GM10248 (cell line): Measurements from ENCODE around the gene CLCNKA.

ENCODE experiments used
- CTCF ChIA-PET: fragments of 300-600 bp; sonication (Branson Sonifier 250); formaldehyde crosslinking; extraction: SDS; loops from one replicate; lab custom pipeline; 2021; ENCODE audit warnings: antibody characterized with exemption; lab: Yijun Ruan, JAX
- POLR2A ChIA-PET: fragments of 350-650 bp; sonication (Branson Sonifier 250); formaldehyde crosslinking; extraction: SDS; loops from one replicate; lab custom pipeline; 2020; ENCODE audit warnings: antibody characterized with exemption; lab: Yijun Ruan, JAX
- DNase-seq: peaks from one replicate; pipeline ENCODE4 v3.0.0; 2012; ENCODE audit errors: extremely low spot score
- TF ChIP-seq, protein P1 (sequence below): IDR thresholded peaks from 2 replicates; pipeline ENCODE4 v1.5.1; 2012; ENCODE audit warnings: mild to moderate bottlenecking, low read depth; ENCODE audit errors: extremely low read depth, missing control alignments, control extremely low read depth

The CLCNKA gene

GRCh38 chr1:16066245-16066644 is 44.4 kb downstream of the CLCNKA start:
- DNase-seq: no peak
- POLR2A ChIA-PET: no interaction called here
- TF ChIP-seq, protein P1, sequence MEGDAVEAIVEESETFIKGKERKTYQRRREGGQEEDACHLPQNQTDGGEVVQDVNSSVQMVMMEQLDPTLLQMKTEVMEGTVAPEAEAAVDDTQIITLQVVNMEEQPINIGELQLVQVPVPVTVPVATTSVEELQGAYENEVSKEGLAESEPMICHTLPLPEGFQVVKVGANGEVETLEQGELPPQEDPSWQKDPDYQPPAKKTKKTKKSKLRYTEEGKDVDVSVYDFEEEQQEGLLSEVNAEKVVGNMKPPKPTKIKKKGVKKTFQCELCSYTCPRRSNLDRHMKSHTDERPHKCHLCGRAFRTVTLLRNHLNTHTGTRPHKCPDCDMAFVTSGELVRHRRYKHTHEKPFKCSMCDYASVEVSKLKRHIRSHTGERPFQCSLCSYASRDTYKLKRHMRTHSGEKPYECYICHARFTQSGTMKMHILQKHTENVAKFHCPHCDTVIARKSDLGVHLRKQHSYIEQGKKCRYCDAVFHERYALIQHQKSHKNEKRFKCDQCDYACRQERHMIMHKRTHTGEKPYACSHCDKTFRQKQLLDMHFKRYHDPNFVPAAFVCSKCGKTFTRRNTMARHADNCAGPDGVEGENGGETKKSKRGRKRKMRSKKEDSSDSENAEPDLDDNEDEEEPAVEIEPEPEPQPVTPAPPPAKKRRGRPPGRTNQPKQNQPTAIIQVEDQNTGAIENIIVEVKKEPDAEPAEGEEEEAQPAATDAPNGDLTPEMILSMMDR: no peak
- CTCF ChIA-PET: interaction anchor here (1.2 to 1.8 kb wide), 3 partner anchors 11 to 16 kb away, joined by 4 to 7 read pairs (median 6); no protein-coding TSS in a partner anchor

- ChIA-PET POLR2A (no interaction called here), CTCF (interaction anchor here (1.2 to 1.8 kb wide), 4 partner anchors 11 to 15 kb away, joined by 3 to 7 read pairs (median 5); no protein-coding TSS in a partner anchor)
- no peak for DNase-seq
- TF ChIP-seq, protein P1: no peak
These were observed 45.4 kb downstream of the CLCNKA start for GRCh38 chr1:16067127-16067768.

DNA sequence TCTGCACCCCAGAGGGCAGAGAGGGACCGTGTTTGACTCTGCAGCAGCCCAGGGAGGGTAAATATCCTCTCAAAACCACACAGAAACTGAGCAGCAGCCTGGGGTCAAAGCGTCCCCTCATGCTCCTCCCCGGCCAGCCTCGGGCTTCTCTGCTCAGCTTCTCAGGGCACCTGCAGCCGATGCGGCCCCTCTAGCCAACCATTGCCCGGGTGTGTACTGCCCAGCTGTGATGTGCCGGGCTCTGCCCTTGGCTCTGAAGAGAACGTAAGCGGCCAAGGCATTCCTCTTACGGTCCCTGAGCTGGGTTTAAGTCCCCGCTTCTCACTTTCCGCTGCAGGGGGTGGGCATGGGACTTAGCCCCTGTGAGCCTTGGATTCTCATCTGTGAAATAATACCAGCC is 46.1 kb downstream of the CLCNKA start:
- DNase-seq: no peak
- TF ChIP-seq, protein P1: no peak
- ChIA-PET POLR2A (no interaction called here), CTCF (interaction anchor here (1.3 to 3.6 kb wide), 6 partner anchors 11 to 276 kb away, joined by 3 to 30 read pairs (median 6); no protein-coding TSS in a partner anchor)

- TF ChIP-seq, protein P1: no peak
- ChIA-PET CTCF (interaction anchor here (1.3 to 3.6 kb wide), 5 partner anchors 10 to 277 kb away, joined by 3 to 30 read pairs (median 5); no protein-coding TSS in a partner anchor), POLR2A (no interaction called here)
- no peak for DNase-seq
These were observed 46.8 kb downstream of the CLCNKA start for GRCh38 chr1:16068356-16069270.

- no peak for DNase-seq
- TF ChIP-seq, protein P1: no peak
- ChIA-PET POLR2A (no interaction called here), CTCF (interaction anchor here (1.0 to 7.4 kb wide), 5 partner anchors 8 to 117 kb away, joined by 4 to 43 read pairs (median 14); no protein-coding TSS in a partner anchor)
These were observed 49.0 kb downstream of the CLCNKA start for GRCh38 chr1:16070640-16071355.
